Measurements from ENCODE around the gene PIK3CA.
"Not testable (repeated sequence)": the region's sequence is repeated elsewhere in the genome, so short reads cannot be mapped to it uniquely, and the experiment has no call there.

The PIK3CA gene

DNA sequence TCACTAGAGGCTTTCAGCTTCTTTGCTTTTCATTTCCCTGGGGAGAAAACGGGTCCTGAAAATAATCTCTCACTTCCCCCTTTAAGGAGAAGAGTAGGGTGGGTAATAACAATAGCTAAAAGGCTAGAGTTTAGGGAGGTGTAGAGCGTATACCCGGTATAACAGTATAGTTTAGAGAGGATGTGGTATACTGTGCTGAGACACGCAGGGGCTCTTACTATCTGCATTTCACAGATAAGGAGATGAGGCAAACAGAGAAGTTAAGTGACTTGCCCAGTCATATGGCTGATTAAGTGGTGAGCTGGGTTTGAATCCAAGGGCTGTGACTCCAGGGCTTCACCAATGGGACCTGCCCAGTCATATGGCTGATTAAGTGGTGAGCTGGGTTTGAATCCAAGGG, 117.7 kb downstream of the PIK3CA start:
- DNase-seq = no peak

GRCh38 chr3:179266701-179267211, 118.6 kb downstream of the PIK3CA start:
- DNase-seq = no peak

DNA sequence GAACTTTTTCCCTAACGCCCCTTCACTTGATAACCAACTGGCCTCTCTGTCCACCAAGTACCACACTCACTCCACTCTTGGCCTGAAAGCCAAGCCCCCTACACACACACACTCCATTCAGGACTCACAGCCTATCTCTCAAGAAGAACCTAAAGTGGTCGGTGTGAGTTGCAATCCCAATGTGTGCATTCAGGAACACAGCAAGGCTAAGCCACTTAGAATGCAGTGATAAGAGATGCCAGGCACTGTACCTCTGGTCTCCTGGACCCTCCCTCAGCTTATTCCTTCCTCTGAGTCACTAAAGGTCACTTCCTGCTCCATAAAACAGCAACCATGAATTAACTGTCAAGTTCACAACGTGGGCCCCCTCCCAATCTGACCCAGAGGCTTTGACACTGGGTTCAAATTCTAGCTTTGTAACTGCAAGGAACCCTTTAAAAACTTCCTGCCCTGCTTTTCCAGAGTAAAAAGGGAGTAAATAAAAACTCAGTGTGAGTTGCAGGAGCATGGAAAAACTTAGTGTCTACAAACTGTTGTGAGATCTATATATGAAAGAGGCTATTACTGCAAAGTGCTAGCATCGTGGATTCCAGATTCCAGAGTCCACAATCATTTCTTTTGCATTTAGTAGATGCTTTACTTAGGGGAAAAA, 120.4 kb downstream of the PIK3CA start:
- DNase-seq = no peak

- DNase-seq = no peak
Observed at GRCh38 chr3:179269152-179269707, 121.1 kb downstream of the PIK3CA start.

- no peak for DNase-seq
Observed at GRCh38 chr3:179272385-179272784, 124.2 kb downstream of the PIK3CA start.

GRCh38 chr3:179274434-179274833, 126.3 kb downstream of the PIK3CA start:
- not testable (repeated sequence) for DNase-seq

- no peak for DNase-seq
Observed at GRCh38 chr3:179276001-179276400, 127.8 kb downstream of the PIK3CA start.

- DNase-seq = no peak
Observed at GRCh38 chr3:179276743-179277142, 128.6 kb downstream of the PIK3CA start.

DNA sequence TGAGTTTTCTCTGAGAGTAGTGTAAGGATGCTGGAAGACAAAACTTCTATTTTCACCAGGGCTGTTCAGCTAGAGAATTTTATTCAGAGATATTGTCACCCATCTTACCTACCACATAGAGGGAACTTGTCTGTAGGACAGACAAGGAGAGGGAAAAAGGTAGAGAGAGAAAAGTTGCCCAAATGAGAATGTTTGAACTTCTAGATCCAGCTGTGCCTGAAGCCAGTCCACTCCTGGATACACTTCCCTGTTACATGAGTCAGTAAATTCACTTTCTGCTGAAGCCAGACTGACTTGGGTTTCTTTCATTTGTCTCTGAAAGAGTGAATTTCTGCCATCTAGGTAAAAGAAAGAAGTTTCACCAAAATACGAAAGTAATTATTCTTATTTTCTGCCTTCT, 130.0 kb downstream of the PIK3CA start:
- DNase-seq = no peak

DNA sequence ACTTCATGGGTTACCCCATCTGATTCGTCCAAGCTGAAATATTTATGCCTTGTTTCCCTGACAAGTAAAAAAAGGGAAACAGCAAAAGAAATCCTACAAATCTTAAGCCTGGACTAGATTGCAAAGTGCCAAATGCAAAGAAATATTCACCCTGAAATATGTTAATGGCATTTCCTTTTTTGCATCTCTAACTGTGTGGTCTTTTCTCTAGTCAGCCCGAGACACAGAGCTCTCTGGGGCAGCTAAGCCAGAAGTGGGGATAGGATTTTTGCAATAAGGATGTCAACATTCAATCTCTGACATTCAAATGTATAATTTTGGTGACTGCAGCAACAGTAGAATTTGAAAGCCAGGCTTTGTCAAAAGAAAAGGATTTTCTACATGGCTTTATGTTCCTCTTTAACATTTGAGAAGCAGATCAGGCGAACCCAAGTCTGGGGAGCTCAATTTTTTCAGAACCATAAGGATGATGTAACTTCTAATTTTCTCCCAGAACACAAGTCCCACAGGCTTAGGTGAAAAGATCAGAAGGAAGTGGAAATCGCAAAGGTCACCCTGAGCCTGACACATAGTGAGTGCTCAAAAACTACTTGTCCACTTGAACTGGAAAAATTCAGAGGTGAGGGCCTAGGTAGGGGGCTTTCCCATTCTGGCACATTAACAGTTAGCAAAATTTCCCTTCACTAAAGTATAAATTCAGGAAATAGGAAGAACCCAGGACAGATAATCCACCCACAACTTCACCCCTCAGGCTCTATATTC, 131.0 kb downstream of the PIK3CA start:
- DNase-seq = no peak

DNA sequence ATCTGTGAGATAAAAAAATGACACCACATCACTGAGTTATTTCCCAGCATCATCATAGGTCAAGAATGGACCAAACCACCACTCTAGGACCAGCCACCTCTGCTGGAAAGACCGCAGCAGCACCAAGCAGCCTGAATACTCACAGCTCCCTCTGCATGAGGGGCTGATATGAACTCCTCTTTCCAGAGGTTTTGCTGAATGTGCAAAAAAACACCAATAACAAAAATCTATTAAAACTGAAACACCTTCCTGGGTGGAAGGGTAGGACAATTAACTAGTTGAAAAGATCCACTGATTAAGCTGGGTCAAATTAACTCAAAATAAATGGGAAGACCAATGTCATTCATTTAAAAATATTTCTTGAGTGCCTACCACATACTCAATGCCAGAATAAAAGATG, 131.7 kb downstream of the PIK3CA start:
- DNase-seq = no peak

GRCh38 chr3:179281825-179282224, 133.7 kb downstream of the PIK3CA start:
- no peak for DNase-seq

- DNase-seq = no peak
Observed at GRCh38 chr3:179286331-179286730, 138.2 kb downstream of the PIK3CA start.

DNA sequence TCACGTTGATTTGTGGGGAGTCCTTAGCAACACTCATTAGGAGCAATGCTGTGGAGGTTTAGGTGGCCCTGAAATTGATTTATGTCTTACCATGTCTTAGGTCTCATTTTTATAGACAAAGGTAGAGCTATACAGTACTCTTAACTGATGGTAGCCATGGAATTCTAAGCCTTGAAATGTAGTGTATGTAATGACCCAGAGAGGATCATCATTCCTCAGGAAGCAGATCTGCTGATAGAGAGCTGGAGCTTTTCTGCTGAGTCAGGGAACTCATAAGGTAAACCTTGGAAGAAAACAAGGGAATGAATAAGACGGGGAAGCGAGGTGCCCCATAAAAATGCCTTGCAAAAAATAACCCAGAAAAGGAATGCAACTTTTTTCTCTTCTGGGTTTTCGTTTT, 140.7 kb downstream of the PIK3CA start:
- DNase-seq = no peak

GRCh38 chr3:179289295-179289694, 141.1 kb downstream of the PIK3CA start:
- no peak for DNase-seq

Measured in DMS79 (cell line).